HG03558 (cell line): ENCODE results near the gene KIAA0513.
"Not testable (repeated sequence)": the region's sequence is repeated elsewhere in the genome, so short reads cannot be mapped to it uniquely, and the experiment has no call there.

ENCODE experiments used
- ATAC-seq: cut with Tn5 transposase; IDR thresholded peaks from one replicate; pipeline ENCODE4 v1.9.1; 2021; ENCODE audit warnings: moderate number of reproducible peaks; ENCODE audit not compliant: unreplicated experiment; ENCODE audit errors: extremely low read depth

KIAA0513 gene

GRCh38 chr16:85027958-85028684, 526 bp downstream of the KIAA0513 start:
- no peak for ATAC-seq

- no peak for ATAC-seq
Measured at GRCh38 chr16:85028685-85029407, 1.3 kb downstream of the KIAA0513 start.

- no peak for ATAC-seq
Measured at GRCh38 chr16:85029408-85029784, 1.8 kb downstream of the KIAA0513 start.

GRCh38 chr16:85029981-85030401, 2.4 kb downstream of the KIAA0513 start:
- no peak for ATAC-seq

GRCh38 chr16:85031451-85031850, 3.9 kb downstream of the KIAA0513 start:
- ATAC-seq: no peak

- not testable (repeated sequence) for ATAC-seq
Measured at GRCh38 chr16:85032187-85032586, 4.6 kb downstream of the KIAA0513 start.

GRCh38 chr16:85033171-85033570, 5.6 kb downstream of the KIAA0513 start:
- ATAC-seq: no peak

- ATAC-seq: no peak
Measured at GRCh38 chr16:85034591-85035433, 7.2 kb downstream of the KIAA0513 start.

- no peak for ATAC-seq
Measured at GRCh38 chr16:85036236-85037049, 8.8 kb downstream of the KIAA0513 start.

GRCh38 chr16:85037050-85037410, 9.4 kb downstream of the KIAA0513 start:
- no peak for ATAC-seq

GRCh38 chr16:85037721-85038120, 10.1 kb downstream of the KIAA0513 start:
- ATAC-seq: no peak

GRCh38 chr16:85040685-85041084, 13.1 kb downstream of the KIAA0513 start:
- ATAC-seq: no peak

GRCh38 chr16:85041219-85042166, 13.9 kb downstream of the KIAA0513 start:
- ATAC-seq: no peak

- no peak for ATAC-seq
Measured at GRCh38 chr16:85042167-85042526, 14.6 kb downstream of the KIAA0513 start.

- ATAC-seq: no peak
Measured at GRCh38 chr16:85042606-85043005, 15.0 kb downstream of the KIAA0513 start.

- no peak for ATAC-seq
Measured at GRCh38 chr16:85045077-85045476, 17.5 kb downstream of the KIAA0513 start.

GRCh38 chr16:85045641-85046471, 18.3 kb downstream of the KIAA0513 start:
- no peak for ATAC-seq

GRCh38 chr16:85046472-85046916, 18.9 kb downstream of the KIAA0513 start:
- ATAC-seq: no peak
